NOMO-1 treated with dmso at 0.1 percent for 144 hours (cell line): ENCODE data around the gene TRAPPC2L.

Source experiments
- DNase-seq: peaks from one replicate; lab custom pipeline; 2025; ENCODE audit not compliant: unreplicated experiment; lab: John Stamatoyannopoulos, UW

The TRAPPC2L gene

DNA sequence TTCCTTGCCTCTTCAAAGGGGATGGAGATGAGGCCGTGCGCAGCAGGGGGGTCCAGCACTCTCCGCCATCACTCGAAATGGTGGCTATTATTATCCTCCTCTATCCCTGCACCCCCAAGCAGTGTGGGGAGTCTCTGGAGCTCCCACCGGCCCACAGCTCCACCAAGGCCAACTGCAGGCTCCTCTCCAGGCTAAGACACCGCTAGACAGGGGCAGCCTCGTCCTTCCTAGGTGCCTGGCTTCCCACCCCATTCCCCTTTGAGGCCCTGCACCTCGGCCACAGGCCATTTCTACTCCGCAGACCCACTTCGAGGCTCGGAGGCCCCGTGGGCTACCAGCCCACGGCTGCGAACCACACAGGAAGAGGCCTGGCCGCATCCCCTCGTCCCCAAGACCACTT is 49.1 kb downstream of the TRAPPC2L start:
- no peak for DNase-seq

DNA sequence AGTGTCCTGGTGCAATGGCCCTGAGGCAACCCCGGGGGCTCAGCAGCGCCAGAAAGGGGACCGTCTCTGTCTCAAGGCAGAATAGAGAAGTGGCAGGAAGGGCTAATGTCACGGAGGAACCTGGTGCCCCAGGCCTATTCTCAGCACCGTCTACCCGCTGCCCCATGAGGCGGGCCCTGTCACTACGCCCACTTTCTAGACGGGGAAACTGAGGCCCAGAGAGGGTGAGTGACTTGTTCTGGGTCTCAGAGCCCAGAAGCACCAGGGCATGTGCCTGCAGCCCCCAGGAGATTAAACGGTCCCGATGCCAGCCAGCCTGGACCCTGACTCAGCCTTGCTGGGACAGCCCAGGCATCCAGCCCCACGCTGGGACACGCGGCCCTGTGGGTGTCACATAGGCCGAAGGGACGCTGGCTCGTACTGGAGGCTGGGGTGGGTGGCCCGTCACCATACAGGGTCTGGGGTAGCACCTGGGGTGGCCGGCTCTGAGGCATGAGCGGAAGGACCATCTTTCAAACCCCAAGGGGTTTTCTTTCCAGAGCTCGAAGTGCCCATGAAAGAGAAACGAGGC is 49.7 kb downstream of the TRAPPC2L start:
- DNase-seq, result no peak

DNA sequence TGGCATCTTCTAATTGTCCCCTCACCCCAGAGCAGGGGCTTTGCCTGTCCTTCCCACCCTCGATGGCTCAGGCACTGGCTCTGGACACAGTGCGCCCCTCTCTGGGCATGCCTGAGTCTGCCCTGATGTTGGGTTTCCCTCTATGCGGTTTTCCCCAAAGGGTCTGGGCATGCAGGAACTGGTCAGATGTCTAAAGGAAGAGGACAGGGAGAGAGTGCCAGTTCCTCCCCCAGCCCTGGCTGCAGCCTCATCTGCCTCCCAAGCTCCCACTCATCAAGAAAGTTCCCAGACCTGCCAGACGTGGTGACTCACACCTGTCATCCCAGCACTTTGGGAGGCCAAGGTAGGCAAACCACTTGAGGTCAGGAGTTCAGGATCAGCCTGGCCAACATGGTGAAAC is 50.8 kb downstream of the TRAPPC2L start:
- no peak for DNase-seq

DNA sequence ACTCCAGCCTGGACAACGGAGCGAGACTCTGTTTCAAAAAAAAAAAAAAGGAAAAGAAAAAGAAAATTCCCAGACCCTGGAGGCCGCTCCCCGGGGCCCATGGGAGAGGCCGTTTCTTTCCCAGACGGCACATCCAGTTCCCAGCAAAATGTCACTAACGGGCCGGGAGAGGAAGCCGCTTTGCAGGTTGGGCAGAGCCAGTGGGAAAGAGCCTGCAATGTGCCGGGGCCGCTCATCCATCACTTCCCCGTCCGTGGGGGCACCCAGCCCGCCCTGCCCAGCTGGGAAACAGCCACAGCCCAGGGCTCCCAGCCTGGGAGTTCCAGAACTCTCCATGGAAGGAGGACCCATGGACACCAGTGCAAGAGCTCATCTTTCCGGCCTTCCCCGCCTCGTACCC is 51.4 kb downstream of the TRAPPC2L start:
- DNase-seq, result no peak

DNA sequence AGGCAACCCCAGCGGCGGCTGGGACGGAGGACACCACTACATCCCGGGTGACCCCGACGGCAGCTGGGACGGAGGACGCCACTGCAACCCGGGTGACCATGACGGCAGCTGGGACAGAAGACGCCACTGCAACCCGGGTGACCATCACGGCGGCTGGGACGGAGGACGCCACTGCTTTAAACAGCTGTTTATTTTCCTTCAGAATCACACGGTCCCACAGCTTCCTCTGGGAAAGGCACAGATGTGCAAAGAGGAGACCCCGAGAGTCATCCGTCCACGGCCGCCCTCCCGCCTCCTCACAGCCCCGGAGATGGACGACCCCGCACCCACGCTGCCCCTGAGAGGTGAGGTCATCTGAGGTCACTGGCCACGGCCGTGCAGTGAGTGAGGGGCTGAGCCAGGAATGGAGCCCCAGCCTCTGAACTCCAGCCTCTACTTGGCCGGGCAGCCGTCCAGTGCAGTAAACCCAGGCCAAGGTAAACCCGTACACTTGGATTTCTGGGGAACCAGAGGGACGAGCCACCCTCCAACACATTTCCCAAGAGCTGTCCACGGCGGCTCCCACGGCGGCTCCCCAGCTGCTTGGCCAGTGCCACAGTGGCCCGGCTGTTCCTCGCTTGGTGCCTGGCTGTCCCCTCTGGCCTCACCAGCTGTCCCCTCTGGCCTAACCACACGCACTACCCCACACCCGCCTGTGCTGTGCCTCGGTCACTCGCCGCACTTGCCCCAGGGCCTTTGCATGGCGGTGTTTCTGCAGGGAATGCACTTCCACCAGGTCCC is 52.7 kb downstream of the TRAPPC2L start:
- DNase-seq, result no peak

DNA sequence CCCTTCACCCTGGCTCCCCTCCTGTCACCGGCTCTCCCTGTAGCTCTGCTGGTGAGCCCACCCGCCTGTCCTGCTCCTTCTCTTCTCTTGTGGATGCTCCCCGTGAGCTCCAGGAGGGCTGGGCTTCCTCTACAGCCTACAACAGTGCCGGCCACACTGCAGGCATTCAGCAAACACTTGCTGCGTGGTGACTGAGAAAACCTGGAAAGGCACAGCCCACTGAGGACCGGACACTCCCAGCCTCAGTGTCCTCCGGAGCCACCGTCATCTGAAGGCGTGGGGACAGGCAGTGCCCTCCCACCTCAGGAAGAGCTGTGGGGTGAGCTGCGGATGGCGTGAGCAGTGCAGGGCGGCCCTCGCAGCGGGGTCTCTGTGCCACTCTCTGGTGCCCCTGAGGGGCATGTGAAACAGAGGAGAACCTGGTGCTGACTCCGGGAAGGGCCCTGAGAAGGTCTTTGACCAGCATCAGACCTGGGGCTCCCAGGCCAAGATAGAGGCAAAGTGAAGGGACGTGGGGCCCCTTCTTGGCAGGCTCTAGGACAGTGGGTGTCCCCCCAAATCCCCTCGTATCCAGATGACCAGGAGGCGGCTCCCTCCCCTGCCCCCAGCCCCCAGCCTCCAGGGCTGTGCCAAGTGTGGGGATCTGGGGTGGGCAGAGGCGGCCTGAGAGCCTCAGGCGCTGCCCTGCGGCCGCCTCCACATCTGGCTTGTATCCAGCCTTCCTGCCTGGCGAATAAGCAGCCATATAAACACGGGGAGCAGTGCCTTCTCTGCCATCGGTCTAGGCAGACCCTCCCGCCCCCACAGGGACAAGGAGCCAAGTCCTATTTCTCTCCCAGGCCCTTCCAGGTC is 53.6 kb downstream of the TRAPPC2L start:
- DNase-seq, result no peak

DNA sequence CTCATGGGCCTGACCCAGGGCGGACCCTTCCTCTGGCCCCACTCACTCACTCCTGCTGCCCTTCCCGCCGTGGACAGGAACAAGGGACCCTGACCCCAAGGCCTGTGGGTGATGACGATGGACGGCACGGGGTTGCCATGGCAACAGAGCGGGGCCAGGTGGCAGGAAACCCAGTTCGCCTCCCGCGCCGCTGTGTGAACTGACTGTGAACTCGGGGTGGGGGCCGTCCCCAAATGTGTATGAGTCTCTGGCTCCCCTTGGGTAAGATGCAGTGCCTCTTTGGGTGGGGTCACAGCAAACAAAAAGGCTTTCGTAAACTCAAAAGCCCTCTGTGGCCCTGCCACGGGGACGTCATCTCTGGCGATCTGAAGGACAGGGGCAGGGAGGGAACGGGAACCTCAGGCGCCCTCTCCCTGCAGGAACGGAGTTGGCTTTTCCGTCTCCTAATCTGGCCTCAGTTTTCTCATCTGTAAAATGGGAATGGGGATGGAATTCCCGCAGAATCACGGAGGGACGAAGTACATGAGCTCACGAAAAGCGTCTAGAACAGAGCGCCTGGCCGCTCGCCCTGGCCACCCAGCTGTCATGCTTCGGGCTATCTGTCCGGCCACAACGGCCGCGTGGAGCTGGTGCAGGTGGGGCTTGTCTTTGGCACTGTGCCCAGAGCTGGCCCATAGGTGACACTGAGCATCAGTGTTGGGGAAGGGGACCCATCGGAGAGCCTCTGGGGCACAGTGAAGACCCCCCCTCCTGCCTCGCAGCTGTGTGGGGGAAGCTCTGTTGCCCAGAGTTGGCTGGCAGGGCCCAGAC is 54.4 kb downstream of the TRAPPC2L start:
- DNase-seq, result no peak

DNA sequence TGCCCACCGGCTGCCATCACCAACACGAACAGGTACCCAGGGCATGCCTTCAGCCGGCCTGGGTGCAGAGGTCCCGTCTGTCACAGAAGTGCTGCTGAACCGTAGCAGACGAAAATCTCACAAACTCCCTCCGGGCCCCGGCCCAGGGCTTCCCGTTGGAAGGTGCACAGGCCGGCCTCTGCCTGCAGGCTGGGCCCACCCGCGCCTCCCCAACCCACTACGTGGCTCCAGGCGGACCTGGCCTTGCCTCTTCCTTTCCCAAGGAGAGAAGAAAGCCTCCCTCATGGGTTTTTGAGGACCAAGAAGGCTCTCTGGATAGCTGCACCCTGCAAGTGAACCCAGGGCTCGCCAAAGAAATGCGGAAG is 55.0 kb downstream of the TRAPPC2L start:
- DNase-seq, result no peak
